Measurements from ENCODE around the gene PDCD11.

DNA sequence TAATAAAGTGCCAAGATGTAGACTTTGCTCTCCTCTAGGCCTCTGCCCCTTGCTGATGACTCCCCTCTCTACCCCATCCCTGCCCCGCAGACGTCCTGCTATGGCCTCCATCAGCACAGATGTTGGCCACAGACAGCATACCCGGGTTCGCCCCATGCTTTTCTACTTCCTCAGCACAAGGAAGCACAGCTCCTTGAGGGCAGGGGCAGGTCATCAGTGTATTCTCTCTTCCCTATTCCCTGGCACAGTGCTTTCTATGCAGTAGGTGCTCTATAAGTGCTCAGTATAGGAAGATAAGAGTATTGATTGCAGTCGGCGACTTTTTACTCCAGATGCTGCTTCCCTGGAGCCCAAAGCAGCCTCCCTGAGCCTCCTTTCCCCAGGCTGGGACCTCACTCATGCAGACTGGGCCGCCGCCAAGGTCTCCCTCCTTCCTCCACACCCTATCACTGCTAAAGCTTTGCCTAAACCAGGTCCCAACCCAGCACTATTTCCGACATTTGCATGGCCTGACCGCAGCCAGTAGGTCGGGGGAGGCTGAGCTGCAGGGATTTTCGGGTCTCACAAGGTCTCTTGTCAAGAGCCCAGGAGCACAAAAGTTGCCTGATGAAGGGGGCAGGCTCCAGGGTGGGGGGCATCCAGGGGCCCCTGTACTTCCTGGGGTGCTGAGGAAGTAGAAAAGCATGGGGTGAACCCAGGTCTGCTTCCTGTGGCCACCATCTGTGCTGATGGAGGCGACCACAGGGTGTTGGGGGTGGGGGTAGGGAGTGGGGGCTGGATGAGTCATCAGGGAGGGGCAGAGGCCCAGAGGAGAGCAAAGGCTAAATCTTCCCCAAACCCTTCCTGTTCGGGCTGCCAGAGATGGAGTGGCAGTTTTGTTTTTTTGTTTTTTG lies 74.6 kb downstream of the PDCD11 start:
- TF ChIP-seq, protein P1, sequence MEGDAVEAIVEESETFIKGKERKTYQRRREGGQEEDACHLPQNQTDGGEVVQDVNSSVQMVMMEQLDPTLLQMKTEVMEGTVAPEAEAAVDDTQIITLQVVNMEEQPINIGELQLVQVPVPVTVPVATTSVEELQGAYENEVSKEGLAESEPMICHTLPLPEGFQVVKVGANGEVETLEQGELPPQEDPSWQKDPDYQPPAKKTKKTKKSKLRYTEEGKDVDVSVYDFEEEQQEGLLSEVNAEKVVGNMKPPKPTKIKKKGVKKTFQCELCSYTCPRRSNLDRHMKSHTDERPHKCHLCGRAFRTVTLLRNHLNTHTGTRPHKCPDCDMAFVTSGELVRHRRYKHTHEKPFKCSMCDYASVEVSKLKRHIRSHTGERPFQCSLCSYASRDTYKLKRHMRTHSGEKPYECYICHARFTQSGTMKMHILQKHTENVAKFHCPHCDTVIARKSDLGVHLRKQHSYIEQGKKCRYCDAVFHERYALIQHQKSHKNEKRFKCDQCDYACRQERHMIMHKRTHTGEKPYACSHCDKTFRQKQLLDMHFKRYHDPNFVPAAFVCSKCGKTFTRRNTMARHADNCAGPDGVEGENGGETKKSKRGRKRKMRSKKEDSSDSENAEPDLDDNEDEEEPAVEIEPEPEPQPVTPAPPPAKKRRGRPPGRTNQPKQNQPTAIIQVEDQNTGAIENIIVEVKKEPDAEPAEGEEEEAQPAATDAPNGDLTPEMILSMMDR (IDR thresholded peaks at IDR 0.05) = no peak
- peak in 1 of 3 donors; percentile 4 for TF ChIP-seq POLR2A (IDR thresholded peaks at IDR 0.05)
